ENCODE data around the gene CCSER2. TPM values are rescaled to one million over a fixed set of nuclear protein-coding genes. Genes with fewer than 3 reads are reported as not detected.

CCSER2 gene
- total RNA-seq, 1 experiment from 2014 or later = 23.1 TPM

GRCh38 chr10:84415539-84416244, 87.3 kb downstream of the CCSER2 start:
- no peak for TF ChIP-seq CTCF (IDR thresholded peaks at IDR 0.05; ENCODE audit: insufficient read depth in 1 of 2, low read depth in 1 of 2, low read length in 1 of 2, severe bottlenecking in 1 of 2, unreplicated experiment in 1 of 2)
- Histone ChIP-seq H3K36me3 (ENCODE audit: control insufficient read depth, insufficient read depth, low read length) (0 out of 2 replicates have a peak, but pooled peaks cover 2% of the 10 kb centered on the region), H3K27me3 (replicated peaks; ENCODE audit: control insufficient read depth, insufficient read depth, low read length) (no peaks in the 10 kb centered on the region; the same call in 1 of the 2 replicates), H3K9me3 (peaks cover 5% of the 10 kb centered on the region), H3K4me3 (ENCODE audit: low read depth, low read length) (no peak overlapping the region), H3K4me1 (peaks cover 4% of the 10 kb centered on the region; the same call in 1 of the 2 replicates)
- no peak for DNase-seq
- Mint-ChIP-seq H3K4me1 (ENCODE audit: low read depth, unreplicated experiment) (peaks cover 7% of the 10 kb centered on the region), H3K36me3 (ENCODE audit: insufficient read depth, unreplicated experiment) (peaks cover 20% of the 10 kb centered on the region), H3K9me3 (ENCODE audit: unreplicated experiment) (peaks cover 45% of the 10 kb centered on the region), H3K27me3 (ENCODE audit: insufficient read depth, unreplicated experiment) (no peaks in the 10 kb centered on the region), H3K27ac (ENCODE audit: unreplicated experiment) (no peak overlapping the region), H3K4me3 (ENCODE audit: unreplicated experiment) (no peak overlapping the region)
- ChIA-PET CTCF (no interaction called here), POLR2A (no interaction called here)
- intact Hi-C loops (cut with micrococcal nuclease; ENCODE audit: unreplicated experiment) = no loop called here
- BruUV-seq (replicated peaks) = no TSS peak

GRCh38 chr10:84416245-84416555, 87.8 kb downstream of the CCSER2 start:
- Mint-ChIP-seq H3K4me1 (ENCODE audit: low read depth, unreplicated experiment) (peaks cover 7% of the 10 kb centered on the region), H3K9me3 (ENCODE audit: unreplicated experiment) (peaks cover 40% of the 10 kb centered on the region), H3K36me3 (ENCODE audit: insufficient read depth, unreplicated experiment) (peaks cover 23% of the 10 kb centered on the region), H3K27me3 (ENCODE audit: insufficient read depth, unreplicated experiment) (no peaks in the 10 kb centered on the region), H3K27ac (ENCODE audit: unreplicated experiment) (no peak overlapping the region), H3K4me3 (ENCODE audit: unreplicated experiment) (no peak overlapping the region)
- ChIA-PET CTCF (no interaction called here), POLR2A (no interaction called here)
- no peak for TF ChIP-seq CTCF (IDR thresholded peaks at IDR 0.05; ENCODE audit: insufficient read depth in 1 of 2, low read depth in 1 of 2, low read length in 1 of 2, severe bottlenecking in 1 of 2, unreplicated experiment in 1 of 2)
- Histone ChIP-seq H3K36me3 (ENCODE audit: control insufficient read depth, insufficient read depth, low read length) (0 out of 2 replicates have a peak, but pooled peaks cover 2% of the 10 kb centered on the region), H3K27me3 (replicated peaks; ENCODE audit: control insufficient read depth, insufficient read depth, low read length) (no peaks in the 10 kb centered on the region), H3K4me1 (peaks cover 4% of the 10 kb centered on the region; the same call in 1 of the 2 replicates), H3K4me3 (ENCODE audit: low read depth, low read length) (no peak overlapping the region), H3K9me3 (peaks cover 7% of the 10 kb centered on the region)
- BruUV-seq (replicated peaks) = no TSS peak
- intact Hi-C loops (cut with micrococcal nuclease; ENCODE audit: unreplicated experiment) = no loop called here
- no peak for DNase-seq

GRCh38 chr10:84423719-84424118, 95.3 kb downstream of the CCSER2 start:
- BruUV-seq (replicated peaks) = no TSS peak
- Mint-ChIP-seq H3K4me1 (ENCODE audit: low read depth, unreplicated experiment) (peaks cover 7% of the 10 kb centered on the region), H3K27ac (ENCODE audit: unreplicated experiment) (no peak overlapping the region), H3K9me3 (ENCODE audit: unreplicated experiment) (no peaks in the 10 kb centered on the region), H3K4me3 (ENCODE audit: unreplicated experiment) (no peak overlapping the region), H3K36me3 (ENCODE audit: insufficient read depth, unreplicated experiment) (peaks cover 12% of the 10 kb centered on the region), H3K27me3 (ENCODE audit: insufficient read depth, unreplicated experiment) (no peaks in the 10 kb centered on the region)
- Histone ChIP-seq H3K36me3 (ENCODE audit: control insufficient read depth, insufficient read depth, low read length) (no peaks in the 10 kb centered on the region), H3K27me3 (replicated peaks; ENCODE audit: control insufficient read depth, insufficient read depth, low read length) (no peaks in the 10 kb centered on the region), H3K9me3 (peaks cover 8% of the 10 kb centered on the region), H3K4me3 (ENCODE audit: low read depth, low read length) (no peak overlapping the region), H3K4me1 (no peaks in the 10 kb centered on the region)
- CTCF ChIA-PET = no interaction called here
- POLR2A ChIA-PET = no interaction called here
- DNase-seq = no peak
- TF ChIP-seq CTCF (IDR thresholded peaks at IDR 0.05; ENCODE audit: insufficient read depth in 1 of 2, low read depth in 1 of 2, low read length in 1 of 2, severe bottlenecking in 1 of 2, unreplicated experiment in 1 of 2) = no peak
- intact Hi-C loops (cut with micrococcal nuclease; ENCODE audit: unreplicated experiment) = loop anchor here (5.0 kb wide), 1 partner anchor 61 kb away; no protein-coding TSS in a partner anchor
